ENCODE data around the gene GLMN.

- TF ChIP-seq CTCF (IDR thresholded peaks at IDR 0.05) (no peak), EP300 (IDR thresholded peaks at IDR 0.05) (no peak)
Measured at GRCh38 chr1:92298213-92298572, 594 bp downstream of the GLMN start.

Measured in ovary (tissue), 3 donors.